ENCODE measurements around the gene ENPP6. TPM values are rescaled to one million over a fixed set of nuclear protein-coding genes. Genes with fewer than 3 reads are reported as not detected.
"Not testable (repeated sequence)": the region's sequence is repeated elsewhere in the genome, so short reads cannot be mapped to it uniquely, and the experiment has no call there.

Gene ENPP6
- total RNA-seq, 2 experiments from 2014 or later: not detected

DNA sequence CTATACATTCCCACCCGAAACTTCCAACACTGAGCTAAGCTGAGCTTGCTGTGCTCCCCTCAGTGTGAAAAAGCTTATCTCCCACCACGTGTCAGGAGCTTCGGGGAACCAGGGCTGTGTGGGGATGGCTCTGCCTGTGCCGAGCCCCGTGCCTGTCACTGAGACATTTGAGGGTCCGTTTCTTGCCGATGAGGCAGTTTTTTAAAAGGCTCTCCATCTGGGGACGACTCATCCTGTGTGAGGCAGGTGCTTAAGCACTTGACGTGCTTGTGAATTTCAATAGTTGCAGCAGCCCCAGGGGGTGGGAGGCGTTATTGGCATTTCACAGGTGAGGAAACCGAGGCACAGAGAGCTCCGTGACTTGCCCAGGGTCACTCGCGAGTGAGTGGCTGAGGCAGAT is 160.8 kb downstream of the ENPP6 start:
- peaks cover 13% of the 10 kb centered on the region for H3K27me3 Mint-ChIP-seq (ENCODE audit: low read depth)
- DNase-seq: no peak
- CTCF ChIA-PET: interaction anchor here (0.7 kb wide), 1 partner anchor 109 kb away, joined by 3 read pairs; no protein-coding TSS in a partner anchor
- no peaks in the 10 kb centered on the region for H3K36me3 Mint-ChIP-seq (ENCODE audit: low read depth)
- no peaks in the 10 kb centered on the region for H3K4me1 Mint-ChIP-seq (ENCODE audit: low read depth)
- H3K9me3 Mint-ChIP-seq: no peaks in the 10 kb centered on the region
- no peak overlapping the region for H3K27ac Mint-ChIP-seq
- H3K4me3 Mint-ChIP-seq: no peak overlapping the region
- intact Hi-C loops (cut with micrococcal nuclease): no loop called here

DNA sequence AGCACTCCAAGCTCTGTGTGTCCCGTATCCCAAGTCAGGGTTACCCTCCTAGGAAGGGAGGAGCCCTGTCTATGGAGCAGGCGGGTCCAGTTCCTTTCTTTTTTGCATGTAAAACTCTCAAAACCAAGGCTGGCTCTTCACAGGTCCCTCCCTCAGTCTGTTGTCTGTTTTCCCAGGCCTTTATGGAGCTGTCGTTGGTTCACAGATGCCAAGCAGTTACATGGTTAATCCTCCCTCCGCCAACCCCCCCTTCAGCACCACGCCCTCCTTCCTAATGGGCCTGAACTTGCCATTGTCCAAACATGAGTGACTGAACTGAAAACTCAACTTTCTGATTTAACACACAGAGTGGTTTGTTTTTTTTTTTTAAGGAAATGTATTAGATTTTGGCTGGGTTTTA is 164.2 kb downstream of the ENPP6 start:
- no peaks in the 10 kb centered on the region for H3K36me3 Mint-ChIP-seq (ENCODE audit: low read depth)
- H3K27ac Mint-ChIP-seq: no peak overlapping the region
- no peaks in the 10 kb centered on the region for H3K4me1 Mint-ChIP-seq (ENCODE audit: low read depth)
- CTCF ChIA-PET: interaction anchor here (0.6 to 1.5 kb wide), 2 partner anchors 118 to 213 kb away, joined by 3 to 4 read pairs; no protein-coding TSS in a partner anchor
- intact Hi-C loops (cut with micrococcal nuclease): no loop called here
- peaks cover 21% of the 10 kb centered on the region for H3K27me3 Mint-ChIP-seq (ENCODE audit: low read depth)
- DNase-seq: no peak
- H3K4me3 Mint-ChIP-seq: no peak overlapping the region
- H3K9me3 Mint-ChIP-seq: peaks cover 2% of the 10 kb centered on the region

DNA sequence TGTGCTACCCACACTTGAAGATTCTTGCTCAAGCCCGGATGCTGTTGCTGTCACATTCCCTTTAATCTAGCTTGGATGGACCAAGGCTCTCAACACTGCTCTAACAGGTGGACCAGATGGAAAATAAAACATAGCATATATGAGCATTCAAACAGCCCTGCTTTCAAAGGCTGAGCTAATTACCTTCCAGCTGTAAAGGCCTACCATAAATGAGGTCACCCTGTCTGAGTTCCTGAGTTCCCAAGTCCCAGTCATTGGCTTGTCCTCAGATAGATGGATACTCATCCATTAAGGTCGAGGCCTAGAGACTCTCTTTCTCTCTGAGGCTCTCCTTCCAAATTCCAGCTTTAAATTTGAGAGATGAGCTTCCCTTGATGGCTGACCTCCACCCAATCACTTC is 165.1 kb downstream of the ENPP6 start:
- CTCF ChIA-PET: interaction anchor here (1.5 kb wide), 1 partner anchor 212 kb away, joined by 3 read pairs; no protein-coding TSS in a partner anchor
- Mint-ChIP-seq H3K27ac (no peak overlapping the region), H3K4me3 (no peak overlapping the region), H3K27me3 (ENCODE audit: low read depth) (peaks cover 21% of the 10 kb centered on the region), H3K4me1 (ENCODE audit: low read depth) (no peaks in the 10 kb centered on the region), H3K36me3 (ENCODE audit: low read depth) (no peaks in the 10 kb centered on the region), H3K9me3 (peaks cover 2% of the 10 kb centered on the region)
- intact Hi-C loops (cut with micrococcal nuclease): no loop called here
- DNase-seq: no peak

DNA sequence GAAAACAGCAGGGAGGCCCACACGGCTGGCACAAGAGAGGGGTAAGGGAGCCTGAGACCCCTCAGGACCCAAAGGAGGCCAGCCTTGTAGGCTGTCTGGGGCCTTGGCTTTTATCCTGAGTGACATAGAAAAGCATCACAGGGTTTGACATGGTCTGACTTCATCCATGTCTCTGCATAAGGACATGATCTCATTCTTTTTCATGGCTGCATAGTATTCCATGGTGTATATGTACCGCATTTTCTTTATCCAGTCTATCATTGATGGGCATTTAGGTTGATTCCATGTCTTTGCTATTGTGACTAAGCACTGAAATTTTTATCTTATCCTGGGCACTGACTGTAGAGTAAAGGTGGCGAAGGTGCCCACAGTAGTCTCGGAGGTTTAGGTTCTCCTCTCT is 166.4 kb downstream of the ENPP6 start:
- H3K4me1 Mint-ChIP-seq (ENCODE audit: low read depth); CTCF ChIA-PET; H3K9me3 Mint-ChIP-seq; intact Hi-C loops (cut with micrococcal nuclease); DNase-seq; H3K27ac Mint-ChIP-seq; H3K36me3 Mint-ChIP-seq (ENCODE audit: low read depth); H3K4me3 Mint-ChIP-seq: not testable (repeated sequence)
- H3K27me3 Mint-ChIP-seq (ENCODE audit: low read depth): peaks cover 21% of the 10 kb centered on the region

DNA sequence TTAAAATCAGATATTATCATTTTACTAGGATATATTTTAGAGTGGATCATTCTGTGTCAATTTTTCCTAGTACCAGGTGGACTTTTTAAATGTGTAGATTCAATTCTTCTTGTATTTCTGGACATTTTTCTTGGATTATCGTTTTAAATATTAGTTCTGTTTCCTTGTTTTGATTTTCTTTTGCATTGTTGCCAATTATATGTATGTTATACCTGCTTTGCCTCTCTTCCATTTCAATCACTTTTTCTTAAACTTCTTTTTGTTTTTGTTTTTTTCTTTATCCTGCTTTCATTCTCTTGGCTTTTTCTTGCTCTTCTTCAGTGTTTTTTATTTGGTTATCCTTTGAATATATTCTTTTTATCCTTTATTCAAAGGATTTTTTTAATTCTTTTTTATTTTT is 171.5 kb downstream of the ENPP6 start:
- Mint-ChIP-seq H3K27ac (no peak overlapping the region), H3K27me3 (ENCODE audit: low read depth) (peaks cover 22% of the 10 kb centered on the region), H3K4me1 (ENCODE audit: low read depth) (no peaks in the 10 kb centered on the region), H3K4me3 (no peak overlapping the region), H3K36me3 (ENCODE audit: low read depth) (no peaks in the 10 kb centered on the region), H3K9me3 (peaks cover 15% of the 10 kb centered on the region)
- CTCF ChIA-PET: no interaction called here
- DNase-seq: no peak
- intact Hi-C loops (cut with micrococcal nuclease): no loop called here

DNA sequence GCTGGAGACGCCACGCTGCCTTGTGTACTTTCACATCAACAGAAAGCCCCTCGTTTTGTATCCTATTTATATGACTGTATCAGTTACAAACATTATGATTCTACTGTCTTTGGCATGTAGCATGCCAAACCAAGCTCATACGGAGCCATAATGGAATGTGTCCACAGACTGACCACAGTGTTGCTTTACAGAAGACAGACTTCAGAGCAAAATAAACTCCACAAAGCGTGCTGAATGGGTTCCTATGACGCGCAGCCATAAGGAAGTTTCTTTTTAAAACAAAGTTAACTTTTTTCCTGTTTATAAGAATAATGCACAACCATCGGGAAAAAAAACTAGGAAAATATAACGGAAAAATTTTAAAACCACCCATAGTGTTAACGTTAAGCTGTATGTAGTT is 176.5 kb downstream of the ENPP6 start:
- Mint-ChIP-seq H3K4me3 (no peak overlapping the region), H3K36me3 (ENCODE audit: low read depth) (no peaks in the 10 kb centered on the region), H3K27me3 (ENCODE audit: low read depth) (peaks cover 43% of the 10 kb centered on the region), H3K9me3 (peaks cover 7% of the 10 kb centered on the region), H3K4me1 (ENCODE audit: low read depth) (peaks cover 10% of the 10 kb centered on the region), H3K27ac (no peak overlapping the region)
- intact Hi-C loops (cut with micrococcal nuclease): no loop called here
- CTCF ChIA-PET: interaction anchor here (0.6 kb wide), 1 partner anchor 138 kb away, joined by 4 read pairs; no protein-coding TSS in a partner anchor
- DNase-seq: no peak

DNA sequence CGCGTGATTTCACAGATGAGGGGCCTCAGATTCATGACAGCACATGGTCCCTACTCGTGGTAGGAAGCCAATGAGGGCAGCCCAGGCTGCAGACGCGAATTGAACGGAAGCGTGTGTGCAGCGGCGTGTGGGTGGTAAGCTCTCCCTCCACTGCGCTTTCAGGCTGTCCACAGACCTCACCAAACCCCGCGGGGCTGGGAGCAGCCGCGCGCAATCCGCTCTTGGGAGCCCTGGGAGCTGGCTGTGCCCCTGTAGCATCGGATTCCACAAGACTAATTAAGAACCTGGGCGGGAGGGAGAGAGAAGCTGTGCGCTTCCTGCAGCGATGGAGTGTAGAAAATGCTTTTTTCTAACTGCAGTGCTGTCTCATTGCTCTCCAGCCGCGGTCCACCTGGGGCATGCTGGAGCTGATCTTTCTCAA is 177.7 kb downstream of the ENPP6 start:
- peak; percentile 38 for DNase-seq
- intact Hi-C loops (cut with micrococcal nuclease): no loop called here
- Mint-ChIP-seq H3K27me3 (ENCODE audit: low read depth) (peaks cover 43% of the 10 kb centered on the region), H3K27ac (no peak overlapping the region), H3K4me3 (peak overlapping the region; percentile 55), H3K36me3 (ENCODE audit: low read depth) (no peaks in the 10 kb centered on the region), H3K9me3 (no peaks in the 10 kb centered on the region), H3K4me1 (ENCODE audit: low read depth) (peaks cover 10% of the 10 kb centered on the region)
- CTCF ChIA-PET: interaction anchor here (0.7 kb wide), 1 partner anchor 13 kb away, joined by 3 read pairs; no protein-coding TSS in a partner anchor

Measured in activated naive CD4-positive, alpha-beta T cell treated with anti-CD3 and anti-CD28 coated beads for 36 hours (primary cell).